ENCODE data around the gene CPA5.

DNA sequence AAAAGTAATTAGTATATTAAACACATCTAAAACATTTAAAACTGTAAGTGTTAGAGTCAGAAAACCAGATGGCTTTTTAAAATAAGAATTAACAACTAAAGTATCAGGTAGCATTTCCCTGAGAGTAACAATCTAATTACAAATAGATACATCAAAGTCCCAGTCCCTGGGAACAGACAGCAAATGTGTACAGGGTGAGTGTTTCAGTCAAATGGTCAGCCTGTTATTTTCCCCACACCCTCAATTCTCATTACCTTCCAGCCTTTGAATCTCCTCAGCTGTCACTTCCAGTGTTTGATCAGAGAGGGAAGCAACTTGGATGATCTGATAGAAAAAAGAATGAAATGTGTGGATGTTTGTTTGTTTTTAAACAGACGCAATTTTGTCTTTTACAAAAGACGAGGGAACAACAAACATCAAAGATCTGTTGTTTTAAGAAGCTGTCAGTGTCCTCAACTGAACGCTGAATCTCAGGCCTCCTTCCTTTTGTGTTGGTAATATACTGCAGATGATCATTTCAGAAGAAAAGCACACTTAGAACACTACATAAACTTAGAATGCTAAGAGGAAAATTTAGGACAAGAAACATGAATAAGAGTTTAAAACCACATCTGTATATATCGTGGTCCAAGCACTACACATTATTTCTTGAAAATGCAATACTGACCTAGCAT, 66.4 kb downstream of the CPA5 start:
- TF ChIP-seq, protein P1, sequence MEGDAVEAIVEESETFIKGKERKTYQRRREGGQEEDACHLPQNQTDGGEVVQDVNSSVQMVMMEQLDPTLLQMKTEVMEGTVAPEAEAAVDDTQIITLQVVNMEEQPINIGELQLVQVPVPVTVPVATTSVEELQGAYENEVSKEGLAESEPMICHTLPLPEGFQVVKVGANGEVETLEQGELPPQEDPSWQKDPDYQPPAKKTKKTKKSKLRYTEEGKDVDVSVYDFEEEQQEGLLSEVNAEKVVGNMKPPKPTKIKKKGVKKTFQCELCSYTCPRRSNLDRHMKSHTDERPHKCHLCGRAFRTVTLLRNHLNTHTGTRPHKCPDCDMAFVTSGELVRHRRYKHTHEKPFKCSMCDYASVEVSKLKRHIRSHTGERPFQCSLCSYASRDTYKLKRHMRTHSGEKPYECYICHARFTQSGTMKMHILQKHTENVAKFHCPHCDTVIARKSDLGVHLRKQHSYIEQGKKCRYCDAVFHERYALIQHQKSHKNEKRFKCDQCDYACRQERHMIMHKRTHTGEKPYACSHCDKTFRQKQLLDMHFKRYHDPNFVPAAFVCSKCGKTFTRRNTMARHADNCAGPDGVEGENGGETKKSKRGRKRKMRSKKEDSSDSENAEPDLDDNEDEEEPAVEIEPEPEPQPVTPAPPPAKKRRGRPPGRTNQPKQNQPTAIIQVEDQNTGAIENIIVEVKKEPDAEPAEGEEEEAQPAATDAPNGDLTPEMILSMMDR (IDR thresholded peaks at IDR 0.05), result no peak
- TF ChIP-seq, protein P2, sequence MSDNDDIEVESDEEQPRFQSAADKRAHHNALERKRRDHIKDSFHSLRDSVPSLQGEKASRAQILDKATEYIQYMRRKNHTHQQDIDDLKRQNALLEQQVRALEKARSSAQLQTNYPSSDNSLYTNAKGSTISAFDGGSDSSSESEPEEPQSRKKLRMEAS (IDR thresholded peaks at IDR 0.05; ENCODE audit: low read depth), result no peak

Measured in SK-N-SH (cell line).